WTC11 (cell line): ENCODE data around the gene PRRC2A. TPM values are rescaled to one million over a fixed set of nuclear protein-coding genes. Genes with fewer than 3 reads are reported as not detected.

Experiments
- ATAC-seq: fragments of 200-7000 bp; cut with Tn5 transposase; 2 replicates; pipeline ENCODE4 v1.10.0; 2021; ENCODE audit warnings: mild to moderate bottlenecking, moderate library complexity
- CTCF ChIA-PET: fragments of 300-600 bp; sonication (Branson Sonifier 250); formaldehyde crosslinking; loops from one replicate; lab custom pipeline; 2021; ENCODE audit warnings: antibody characterized with exemption; lab: Charles Lee
- POLR2A ChIA-PET: fragments of 350-600 bp; sonication (Branson Sonifier 250); formaldehyde crosslinking; loops from one replicate; lab custom pipeline; 2021; ENCODE audit warnings: antibody characterized with exemption; lab: Charles Lee
- DNase-seq: peaks from one replicate; pipeline ENCODE4 v3.0.0; 2021; ENCODE audit warnings: low spot score
- H3K27ac Mint-ChIP-seq: 2 replicates; pipeline ENCODE4 v1.8.0; 2021; ENCODE audit warnings: mixed read lengths
- H3K27me3 Mint-ChIP-seq: 2 replicates; pipeline ENCODE4 v1.8.0; 2021; ENCODE audit warnings: low read depth, mild to moderate bottlenecking, moderate library complexity, mixed read lengths
- H3K36me3 Mint-ChIP-seq: 2 replicates; pipeline ENCODE4 v1.8.0; 2021; ENCODE audit warnings: mixed read lengths
- H3K4me1 Mint-ChIP-seq: 2 replicates; pipeline ENCODE4 v1.8.0; 2022; ENCODE audit warnings: mixed read lengths
- H3K4me3 Mint-ChIP-seq: 2 replicates; pipeline ENCODE4 v1.8.0; 2021; ENCODE audit warnings: mild to moderate bottlenecking, moderate library complexity, mixed read lengths
- H3K9me3 Mint-ChIP-seq: 2 replicates; pipeline ENCODE4 v1.8.0; 2021; ENCODE audit warnings: mixed read lengths
- AFF4 ChIP-seq: sonication (generic); formaldehyde crosslinking; IDR thresholded peaks from 2 replicates; pipeline ENCODE4 v1.8.1; 2023; ENCODE audit warnings: mild to moderate bottlenecking, missing genetic modification reagents, borderline replicate concordance
- AR ChIP-seq: fragments of 250-450 bp; sonication (Bioruptor Pico); IDR thresholded peaks from 2 replicates; pipeline ENCODE4 v1.9.0; 2021; ENCODE audit warnings: mild to moderate bottlenecking
- CREM ChIP-seq: sonication (generic); formaldehyde crosslinking; IDR thresholded peaks from 2 replicates; pipeline ENCODE4 v1.8.1; 2022; ENCODE audit warnings: mild to moderate bottlenecking, missing genetic modification reagents, moderate library complexity
- CTCF ChIP-seq: fragments of 200-600 bp; IDR thresholded peaks from 2 replicates; pipeline ENCODE4 v1.8.0; 2022; ENCODE audit warnings: antibody characterized with exemption
- E2F1 ChIP-seq: sonication (generic); formaldehyde crosslinking; IDR thresholded peaks from 2 replicates; pipeline ENCODE4 v1.8.0; 2022; ENCODE audit warnings: mild to moderate bottlenecking, missing genetic modification reagents
- ESRRA ChIP-seq: sonication (generic); formaldehyde crosslinking; IDR thresholded peaks from 2 replicates; pipeline ENCODE4 v1.8.1; 2022; ENCODE audit warnings: mild to moderate bottlenecking, missing genetic modification reagents, borderline replicate concordance
- GRHL2 ChIP-seq: fragments of 250-450 bp; sonication (Bioruptor Pico); IDR thresholded peaks from 2 replicates; pipeline ENCODE4 v1.8.0; 2022; ENCODE audit warnings: mild to moderate bottlenecking, moderate library complexity; ENCODE audit not compliant: insufficient replicate concordance, severe bottlenecking
- IRF1 ChIP-seq: sonication (generic); formaldehyde crosslinking; IDR thresholded peaks from 2 replicates; pipeline ENCODE4 v1.8.0; 2023; ENCODE audit warnings: missing genetic modification reagents
- JAZF1 ChIP-seq: fragments of 250-450 bp; sonication (Bioruptor Pico); IDR thresholded peaks from 2 replicates; pipeline ENCODE4 v1.9.0; 2021; ENCODE audit warnings: moderate library complexity, mild to moderate bottlenecking, inconsistent platforms
- JUN ChIP-seq: sonication (generic); formaldehyde crosslinking; IDR thresholded peaks from 2 replicates; pipeline ENCODE4 v1.8.0; 2023; ENCODE audit warnings: mild to moderate bottlenecking, missing genetic modification reagents
- MLX ChIP-seq: sonication (generic); formaldehyde crosslinking; IDR thresholded peaks from 2 replicates; pipeline ENCODE4 v1.8.1; 2023; ENCODE audit warnings: mild to moderate bottlenecking, missing genetic modification reagents, moderate library complexity
- MYBL2 ChIP-seq: sonication (generic); formaldehyde crosslinking; IDR thresholded peaks from 2 replicates; pipeline ENCODE4 v1.8.1; 2023; ENCODE audit warnings: mild to moderate bottlenecking, moderate library complexity, missing genetic modification reagents
- NFATC4 ChIP-seq: fragments of 250-450 bp; sonication (Bioruptor Pico); IDR thresholded peaks from 2 replicates; pipeline ENCODE4 v1.9.0; 2021; ENCODE audit warnings: mild to moderate bottlenecking
- NFYB ChIP-seq: sonication (generic); formaldehyde crosslinking; conservative IDR thresholded peaks from 2 replicates; pipeline ENCODE4 v1.8.0; 2022; ENCODE audit warnings: low read depth, missing genetic modification reagents
- RELA ChIP-seq: sonication (generic); formaldehyde crosslinking; IDR thresholded peaks from 2 replicates; pipeline ENCODE4 v1.8.1; 2022; ENCODE audit warnings: missing genetic modification reagents, mild to moderate bottlenecking, borderline replicate concordance
- SOX15 ChIP-seq: fragments of 250-450 bp; sonication (Bioruptor Pico); IDR thresholded peaks from 2 replicates; pipeline ENCODE4 v1.9.0; 2021; ENCODE audit warnings: mild to moderate bottlenecking
- TEAD1 ChIP-seq: sonication (generic); formaldehyde crosslinking; IDR thresholded peaks from 2 replicates; pipeline ENCODE4 v1.8.0; 2022; ENCODE audit warnings: mild to moderate bottlenecking, missing genetic modification reagents
- ZBTB43 ChIP-seq: sonication (generic); formaldehyde crosslinking; IDR thresholded peaks from 2 replicates; pipeline ENCODE4 v1.8.1; 2023; ENCODE audit warnings: mild to moderate bottlenecking, missing genetic modification reagents
- ZNF121 ChIP-seq: sonication (generic); formaldehyde crosslinking; IDR thresholded peaks from 2 replicates; pipeline ENCODE4 v1.8.0; 2023; ENCODE audit warnings: missing genetic modification reagents
- ZNF416 ChIP-seq: fragments of 250-450 bp; sonication (Bioruptor Pico); IDR thresholded peaks from 2 replicates; pipeline ENCODE4 v1.9.0; 2021; ENCODE audit warnings: mild to moderate bottlenecking, inconsistent platforms
- ZNF423 ChIP-seq: fragments of 250-450 bp; sonication (Bioruptor Pico); IDR thresholded peaks from 2 replicates; pipeline ENCODE4 v2.1.2; 2022; ENCODE audit warnings: mild to moderate bottlenecking, moderate library complexity
- total RNA-seq: library from RNA; stranded (reverse); gene quantifications from 3 replicates; pipeline ENCODE4 v1.2.3, GENCODE V29; 2021

The PRRC2A gene
- total RNA-seq, 1 experiment from 2014 or later = 372 TPM

GRCh38 chr6:31631209-31631608 lies 10.7 kb downstream of the PRRC2A start (continued):
- TF ChIP-seq AFF4 (no peak), JUN (CRISPR knock-in tag) (no peak), ZNF423 (no peak), MYBL2 (no peak), GRHL2 (CRISPR knock-in tag) (no peak), IRF1 (no peak), ZNF416 (CRISPR knock-in tag) (no peak), E2F1 (no peak), AR (CRISPR knock-in tag) (no peak), CREM (CRISPR knock-in tag) (no peak)

- Mint-ChIP-seq H3K27ac (peak overlapping the region; percentile 82), H3K9me3 (no peaks in the 10 kb centered on the region), H3K4me3 (no peak overlapping the region), H3K27me3 (no peaks in the 10 kb centered on the region; the same call in 1 of the 2 replicates), H3K4me1 (no peaks in the 10 kb centered on the region), H3K36me3 (peaks cover 91% of the 10 kb centered on the region)
- DNase-seq = no peak
- ChIA-PET POLR2A (no interaction called here), CTCF (no interaction called here)
- ATAC-seq = no peak; the same call in 1 of the 2 replicates
- TF ChIP-seq E2F1 (no peak), NFYB (no peak), RELA (CRISPR knock-in tag) (no peak), TEAD1 (CRISPR knock-in tag) (no peak), ESRRA (CRISPR knock-in tag) (no peak), NFATC4 (no peak), JAZF1 (CRISPR knock-in tag) (no peak), MLX (CRISPR knock-in tag) (no peak), GRHL2 (CRISPR knock-in tag) (no peak), SOX15 (CRISPR knock-in tag) (no peak), ZBTB43 (CRISPR knock-in tag) (no peak), ZNF121 (no peak), CTCF (no peak)
Observed at GRCh38 chr6:31631681-31632278, 11.3 kb downstream of the PRRC2A start.
